A673 (cell line): ENCODE measurements around the gene SNAP91.
A peak's percentile ranks its signal among the peaks of the same experiment; 100 is the strongest.

Source experiments
- EZH2 ChIP-seq: fragments of 200-600 bp; sonication (generic); IDR thresholded peaks from 2 replicates; pipeline ENCODE4 v1.6.1; 2017; ENCODE audit warnings: borderline replicate concordance, low read depth, mild to moderate bottlenecking, mixed read lengths, antibody characterized with exemption, low read length; ENCODE audit not compliant: poor library complexity, severe bottlenecking
- TF ChIP-seq, protein P1 (sequence below): fragments of 300-800, 200-600 bp; sonication (generic); conservative IDR thresholded peaks from 2 replicates; pipeline ENCODE4 v1.5.1; 2017; ENCODE audit warnings: low read depth, mild to moderate bottlenecking, antibody characterized with exemption, low read length, moderate library complexity, mixed read lengths

DNA sequence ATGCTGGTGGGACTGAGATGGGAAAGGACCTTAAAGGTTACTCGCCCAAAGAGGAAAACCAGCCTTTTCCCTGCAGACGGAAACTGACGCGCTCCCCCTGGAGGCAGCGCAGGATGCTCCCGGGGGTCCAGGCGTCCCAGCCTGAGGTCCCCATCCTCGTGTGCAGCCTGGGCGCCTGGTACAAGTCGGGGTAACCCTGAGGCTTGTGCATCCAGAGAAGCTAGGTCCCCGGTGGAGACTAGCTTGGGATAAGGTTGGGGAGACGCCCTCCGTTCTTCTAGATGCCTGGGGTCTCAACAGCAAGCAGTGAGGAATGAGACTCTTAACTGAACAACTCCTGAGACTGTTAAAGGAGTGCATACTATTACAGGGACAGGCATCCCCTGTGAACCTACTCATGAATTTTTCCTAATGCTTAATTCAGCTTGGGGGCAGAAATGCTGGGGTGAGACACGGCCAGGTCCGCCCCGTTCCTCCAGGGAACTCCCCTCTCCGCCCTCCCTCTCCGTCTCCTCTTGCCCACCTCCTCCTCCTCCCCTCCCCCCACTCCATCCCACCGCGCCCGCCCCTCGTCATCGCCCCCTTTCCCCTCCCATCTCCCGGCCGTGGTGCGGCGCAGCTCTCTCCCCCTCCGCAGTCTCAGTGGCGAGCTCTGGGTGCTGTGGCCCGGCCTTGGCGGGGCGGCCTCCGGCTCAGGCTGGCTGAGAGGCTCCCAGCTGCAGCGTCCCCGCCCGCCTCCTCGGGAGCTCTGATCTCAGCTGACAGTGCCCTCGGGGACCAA lies 196.8 kb downstream of the SNAP91 start, which contains the start of gene PRSS35:
- TF ChIP-seq, protein P1, sequence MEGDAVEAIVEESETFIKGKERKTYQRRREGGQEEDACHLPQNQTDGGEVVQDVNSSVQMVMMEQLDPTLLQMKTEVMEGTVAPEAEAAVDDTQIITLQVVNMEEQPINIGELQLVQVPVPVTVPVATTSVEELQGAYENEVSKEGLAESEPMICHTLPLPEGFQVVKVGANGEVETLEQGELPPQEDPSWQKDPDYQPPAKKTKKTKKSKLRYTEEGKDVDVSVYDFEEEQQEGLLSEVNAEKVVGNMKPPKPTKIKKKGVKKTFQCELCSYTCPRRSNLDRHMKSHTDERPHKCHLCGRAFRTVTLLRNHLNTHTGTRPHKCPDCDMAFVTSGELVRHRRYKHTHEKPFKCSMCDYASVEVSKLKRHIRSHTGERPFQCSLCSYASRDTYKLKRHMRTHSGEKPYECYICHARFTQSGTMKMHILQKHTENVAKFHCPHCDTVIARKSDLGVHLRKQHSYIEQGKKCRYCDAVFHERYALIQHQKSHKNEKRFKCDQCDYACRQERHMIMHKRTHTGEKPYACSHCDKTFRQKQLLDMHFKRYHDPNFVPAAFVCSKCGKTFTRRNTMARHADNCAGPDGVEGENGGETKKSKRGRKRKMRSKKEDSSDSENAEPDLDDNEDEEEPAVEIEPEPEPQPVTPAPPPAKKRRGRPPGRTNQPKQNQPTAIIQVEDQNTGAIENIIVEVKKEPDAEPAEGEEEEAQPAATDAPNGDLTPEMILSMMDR, result peak; percentile 93
- no peak for TF ChIP-seq EZH2
